ENCODE measurements around the gene RYR1.
"Not testable (repeated sequence)": the region's sequence is repeated elsewhere in the genome, so short reads cannot be mapped to it uniquely, and the experiment has no call there.

The RYR1 gene

DNA sequence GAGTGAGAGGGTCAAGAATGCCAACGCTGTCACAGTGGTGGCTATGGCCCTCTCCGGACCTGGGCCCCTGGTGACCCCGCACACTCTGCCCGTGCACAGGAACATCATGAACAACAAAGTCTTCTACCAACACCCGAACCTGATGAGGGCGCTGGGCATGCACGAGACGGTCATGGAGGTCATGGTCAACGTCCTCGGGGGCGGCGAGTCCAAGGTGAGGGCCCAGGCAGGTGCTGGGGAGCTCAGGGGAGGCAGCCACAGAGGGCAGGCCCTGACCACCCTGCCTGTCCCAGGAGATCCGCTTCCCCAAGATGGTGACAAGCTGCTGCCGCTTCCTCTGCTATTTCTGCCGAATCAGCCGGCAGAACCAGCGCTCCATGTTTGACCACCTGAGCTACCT is 62.6 kb downstream of the RYR1 start:
- DNase-seq: no peak

DNA sequence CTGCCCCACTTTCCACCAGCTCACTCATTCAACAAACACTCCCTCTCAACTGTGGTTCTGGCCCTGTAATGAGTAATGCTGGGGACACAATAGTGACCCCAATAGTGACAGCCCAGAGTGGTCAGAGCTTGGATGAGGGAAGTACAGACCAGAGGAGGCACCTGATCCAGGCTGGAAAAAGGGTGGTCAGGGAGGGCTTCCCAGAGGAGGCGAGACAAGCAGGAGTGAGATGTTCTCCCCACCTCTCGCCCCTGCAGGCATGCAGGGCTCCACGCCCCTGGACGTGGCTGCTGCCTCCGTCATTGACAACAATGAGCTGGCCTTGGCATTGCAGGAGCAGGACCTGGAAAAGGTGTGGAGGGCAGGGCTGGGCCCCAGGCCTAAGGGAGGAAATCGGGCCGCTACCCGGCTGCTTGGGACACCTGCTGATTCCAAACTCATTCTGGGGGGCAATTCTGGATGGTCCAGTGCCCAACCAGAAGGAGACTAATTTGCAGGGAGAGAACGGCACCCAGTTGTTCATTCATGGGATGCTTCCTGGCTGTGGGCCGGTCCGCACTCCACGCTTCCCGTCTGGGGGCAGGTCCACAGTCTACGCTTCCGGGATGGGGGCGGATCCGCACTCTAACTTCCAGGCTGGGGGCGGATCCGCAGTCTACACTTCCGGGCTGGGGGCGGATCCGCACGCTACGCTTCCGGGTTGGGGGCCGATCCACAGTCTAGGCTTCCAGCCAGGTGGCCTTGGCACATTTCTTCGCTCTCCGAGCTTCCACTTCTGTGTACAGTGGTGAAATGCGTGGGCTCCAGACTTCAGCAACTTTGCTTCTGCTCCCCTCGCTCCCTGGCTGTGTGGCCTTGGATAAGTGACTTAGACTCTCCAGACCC is 63.4 kb downstream of the RYR1 start:
- no peak for DNase-seq

DNA sequence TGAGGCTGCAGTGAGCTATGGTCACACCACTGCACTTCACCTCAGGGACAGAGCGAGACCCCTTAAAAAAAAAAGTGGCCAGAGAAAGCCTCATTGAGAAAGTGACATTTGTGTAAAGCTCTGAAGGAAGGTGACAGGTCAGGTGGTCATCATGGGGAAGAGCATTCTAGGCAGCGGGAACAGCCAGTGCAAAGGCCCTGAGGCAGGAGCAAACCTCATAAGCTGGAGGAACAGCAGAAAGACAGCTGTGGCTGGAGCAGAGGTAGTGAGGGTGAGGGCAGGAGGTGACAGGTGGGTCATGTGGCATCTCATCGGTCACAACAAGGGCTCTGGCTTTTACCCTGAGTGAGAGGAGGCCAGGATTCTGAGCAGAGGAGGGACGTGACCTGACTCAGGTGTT is 64.4 kb downstream of the RYR1 start:
- no peak for DNase-seq

DNA sequence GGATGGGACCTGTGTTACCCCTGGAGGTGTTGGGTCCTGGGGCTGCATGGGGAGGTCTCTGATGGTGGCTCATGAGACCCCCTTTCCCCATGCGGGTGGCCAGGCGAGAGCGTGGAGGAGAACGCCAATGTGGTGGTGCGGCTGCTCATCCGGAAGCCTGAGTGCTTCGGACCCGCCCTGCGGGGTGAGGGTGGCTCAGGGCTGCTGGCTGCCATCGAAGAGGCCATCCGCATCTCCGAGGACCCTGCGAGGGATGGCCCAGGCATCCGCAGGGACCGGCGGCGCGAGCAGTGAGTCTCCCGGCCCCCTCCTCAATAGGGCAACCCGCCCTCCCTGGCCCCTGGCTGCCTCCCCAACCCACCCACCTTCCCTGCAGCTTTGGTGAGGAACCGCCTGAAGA is 66.0 kb downstream of the RYR1 start:
- no peak for DNase-seq

DNA sequence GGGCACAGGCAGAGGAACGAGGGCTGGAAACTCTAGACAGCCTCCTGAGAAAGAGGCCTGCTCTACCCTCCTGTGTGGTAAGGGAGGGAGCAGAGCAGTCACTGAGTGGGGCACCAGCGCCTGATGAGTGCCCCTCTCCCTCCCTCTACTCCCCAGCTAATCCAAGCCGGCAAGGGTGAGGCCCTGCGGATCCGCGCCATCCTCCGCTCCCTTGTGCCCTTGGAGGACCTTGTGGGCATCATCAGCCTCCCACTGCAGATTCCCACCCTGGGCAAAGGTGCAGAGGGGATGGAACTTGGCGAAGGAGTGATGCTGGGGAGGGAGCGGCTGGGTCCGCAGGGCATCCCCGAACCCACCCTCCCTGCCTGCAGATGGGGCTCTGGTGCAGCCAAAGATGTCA is 67.0 kb downstream of the RYR1 start:
- no peak for DNase-seq

DNA sequence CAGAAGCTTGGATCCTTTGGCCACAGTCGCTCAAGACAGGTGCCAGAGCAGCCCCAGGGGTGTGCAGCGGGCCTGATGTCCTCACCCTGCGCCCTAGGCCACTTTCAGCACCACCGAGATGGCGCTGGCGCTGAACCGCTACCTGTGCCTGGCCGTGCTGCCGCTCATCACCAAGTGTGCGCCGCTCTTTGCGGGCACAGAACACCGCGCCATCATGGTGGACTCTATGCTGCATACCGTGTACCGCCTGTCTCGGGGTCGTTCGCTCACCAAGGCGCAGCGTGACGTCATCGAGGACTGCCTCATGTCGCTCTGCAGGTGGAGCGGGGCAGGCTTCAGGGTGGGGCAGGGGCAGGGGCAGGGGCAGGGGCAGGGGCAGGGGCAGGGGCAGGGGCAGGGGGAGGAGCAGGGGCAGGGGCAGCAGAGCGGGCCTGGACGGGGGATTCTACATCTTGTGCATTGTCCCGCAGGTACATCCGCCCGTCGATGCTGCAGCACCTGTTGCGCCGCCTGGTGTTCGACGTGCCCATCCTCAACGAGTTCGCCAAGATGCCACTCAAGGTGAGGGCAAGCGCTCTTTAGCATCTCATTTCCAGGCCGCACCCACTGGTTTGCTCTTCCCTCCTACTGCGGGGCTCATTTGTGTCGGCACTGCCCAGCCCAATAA is 69.1 kb downstream of the RYR1 start:
- no peak for DNase-seq

DNA sequence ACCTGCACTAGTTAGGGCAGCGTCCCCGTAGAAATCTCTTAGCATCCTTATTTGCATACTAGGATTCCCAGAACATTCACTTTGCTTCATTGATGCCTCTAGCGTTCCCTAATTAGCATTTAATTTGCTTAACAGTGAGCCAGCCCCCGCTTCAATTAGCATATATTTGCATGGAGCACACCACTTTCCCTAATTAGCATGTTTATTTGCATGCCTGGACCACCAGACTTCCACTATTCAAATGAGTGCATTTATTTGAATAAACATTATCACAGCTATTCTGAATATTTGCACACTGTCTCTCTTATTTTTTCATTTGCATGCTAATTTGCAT is 69.6 kb downstream of the RYR1 start:
- no peak for DNase-seq

DNA sequence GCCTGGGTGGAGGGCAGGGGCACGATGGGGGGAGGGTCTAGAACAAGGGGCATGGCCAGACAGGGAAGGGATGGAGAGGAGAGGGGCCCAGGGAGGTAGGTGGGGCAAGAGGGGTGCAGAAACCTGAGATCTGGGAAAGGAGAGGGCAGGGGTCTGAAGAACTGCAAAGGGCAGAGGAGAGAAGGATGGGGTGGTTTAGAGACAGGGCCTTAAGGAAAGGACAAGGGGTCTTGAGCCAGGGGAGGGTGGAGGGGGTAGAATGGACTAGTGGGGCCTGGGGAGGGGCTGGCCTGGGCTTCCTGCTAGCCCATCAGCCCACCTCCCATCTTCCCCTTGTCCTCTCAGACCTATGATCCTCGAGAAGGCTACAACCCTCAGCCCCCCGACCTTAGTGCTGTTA is 72.5 kb downstream of the RYR1 start:
- no peak for DNase-seq

DNA sequence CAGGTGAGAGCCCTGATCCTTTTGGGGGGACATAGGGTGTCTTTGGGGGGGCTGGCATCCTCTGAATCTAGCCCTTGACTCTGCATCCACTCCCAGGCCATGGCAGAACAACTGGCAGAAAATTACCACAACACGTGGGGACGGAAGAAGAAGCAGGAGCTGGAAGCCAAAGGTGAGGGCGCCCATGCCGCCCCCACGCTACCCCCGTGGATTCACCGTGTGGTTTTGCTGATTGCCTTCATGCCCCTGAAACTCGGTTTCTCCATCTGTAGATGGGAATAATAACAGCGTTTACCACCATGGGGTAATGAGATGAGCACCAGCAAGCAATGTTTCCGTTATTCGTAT is 72.9 kb downstream of the RYR1 start:
- no peak for DNase-seq

DNA sequence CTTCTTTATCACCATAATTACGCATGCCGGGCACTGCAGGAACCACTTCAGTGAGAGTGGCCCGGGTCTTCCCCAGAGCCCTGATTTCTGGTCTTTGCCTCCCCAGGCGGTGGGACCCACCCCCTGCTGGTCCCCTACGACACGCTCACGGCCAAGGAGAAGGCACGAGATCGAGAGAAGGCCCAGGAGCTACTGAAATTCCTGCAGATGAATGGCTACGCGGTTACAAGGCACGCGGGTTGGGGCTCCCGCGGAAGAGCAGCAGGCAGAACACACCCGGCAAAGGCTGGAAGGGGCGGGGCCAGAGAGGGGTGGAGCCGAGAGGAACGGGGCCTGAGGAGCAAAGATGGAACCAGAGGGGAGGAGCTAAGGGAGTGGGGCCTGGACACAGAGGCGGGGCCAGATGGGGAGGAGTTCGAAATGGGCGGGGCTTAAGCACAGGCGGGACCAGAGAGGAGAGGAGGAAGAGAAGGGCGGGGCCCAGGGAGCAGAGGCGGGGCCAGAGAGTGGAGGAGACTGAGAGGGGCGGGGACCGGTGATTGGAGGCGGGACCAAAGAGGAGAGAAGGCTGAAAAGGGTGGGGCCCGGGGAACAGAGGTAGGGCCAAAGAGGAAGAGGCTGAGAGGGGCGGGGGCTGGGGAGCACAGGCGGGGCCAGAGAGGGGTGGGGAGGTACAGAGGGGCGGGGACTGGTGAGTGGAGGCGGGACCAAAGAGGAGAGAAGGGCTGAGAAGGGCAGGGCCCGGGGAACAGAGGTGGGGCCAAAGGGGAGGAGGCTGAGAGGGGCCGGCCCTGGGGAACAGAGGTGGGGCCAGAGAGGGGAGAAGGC is 73.4 kb downstream of the RYR1 start:
- DNase-seq: peak; percentile 99

DNA sequence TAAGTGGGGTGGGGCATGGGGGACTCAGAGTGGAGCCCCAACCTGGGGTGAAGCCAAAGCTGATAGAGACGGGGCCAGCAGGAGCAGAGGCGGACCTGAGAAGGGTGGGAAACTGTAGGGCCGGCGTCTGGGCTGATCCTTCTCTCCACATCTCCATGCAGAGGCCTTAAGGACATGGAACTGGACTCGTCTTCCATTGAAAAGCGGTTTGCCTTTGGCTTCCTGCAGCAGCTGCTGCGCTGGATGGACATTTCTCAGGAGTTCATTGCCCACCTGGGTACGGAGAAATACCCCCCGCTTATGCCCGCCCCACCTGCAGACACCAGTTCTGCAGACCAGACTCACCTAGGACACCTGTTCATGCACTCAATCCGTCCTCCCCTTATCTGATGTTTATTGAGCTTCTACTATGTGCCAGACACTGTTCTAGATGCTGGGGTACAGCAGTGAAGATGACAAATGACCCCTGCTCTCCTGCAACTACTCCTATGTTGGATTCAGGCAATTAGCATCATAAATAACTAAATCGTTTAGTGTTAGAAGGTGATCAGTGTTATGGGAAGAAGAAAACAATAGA is 74.1 kb downstream of the RYR1 start:
- DNase-seq: no peak

DNA sequence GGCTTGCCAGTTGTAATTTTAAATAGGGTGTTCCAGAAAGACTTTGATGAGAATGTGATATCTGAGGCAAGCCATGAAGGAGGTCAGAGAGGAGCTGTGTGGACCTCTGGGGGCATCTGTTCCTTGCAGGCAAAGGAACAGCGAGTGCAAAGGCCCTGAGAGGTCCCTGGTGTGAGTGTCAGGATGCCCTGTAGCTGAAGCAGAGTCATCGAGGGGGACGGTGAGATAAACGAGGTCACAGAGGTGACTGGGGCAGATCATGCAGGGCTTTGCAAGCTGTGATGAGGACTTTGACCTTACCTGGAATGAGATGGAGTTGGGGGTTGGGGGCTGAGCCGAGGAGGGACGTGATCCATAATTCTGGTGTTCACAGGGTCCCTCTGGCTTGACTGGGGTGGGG is 75.0 kb downstream of the RYR1 start:
- no peak for DNase-seq

DNA sequence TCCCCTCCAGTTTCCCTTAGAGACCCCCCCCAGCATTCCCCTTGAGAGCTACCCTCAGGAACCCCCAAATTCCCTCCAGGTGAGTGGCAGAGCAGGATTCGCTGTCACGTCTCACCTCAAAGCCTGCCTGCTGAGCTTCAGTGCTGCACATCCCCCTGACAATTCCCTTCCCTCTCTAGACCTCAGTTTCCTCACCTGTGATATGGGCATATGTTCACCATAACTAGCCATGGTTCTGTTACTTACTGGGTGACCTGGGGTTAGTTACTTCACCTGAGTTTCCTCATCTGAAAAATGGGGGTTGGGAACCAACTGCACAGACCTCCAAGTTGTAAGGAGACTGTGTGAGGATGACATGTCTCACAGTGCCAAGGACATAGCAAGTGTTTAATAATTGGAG is 75.5 kb downstream of the RYR1 start:
- no peak for DNase-seq

DNA sequence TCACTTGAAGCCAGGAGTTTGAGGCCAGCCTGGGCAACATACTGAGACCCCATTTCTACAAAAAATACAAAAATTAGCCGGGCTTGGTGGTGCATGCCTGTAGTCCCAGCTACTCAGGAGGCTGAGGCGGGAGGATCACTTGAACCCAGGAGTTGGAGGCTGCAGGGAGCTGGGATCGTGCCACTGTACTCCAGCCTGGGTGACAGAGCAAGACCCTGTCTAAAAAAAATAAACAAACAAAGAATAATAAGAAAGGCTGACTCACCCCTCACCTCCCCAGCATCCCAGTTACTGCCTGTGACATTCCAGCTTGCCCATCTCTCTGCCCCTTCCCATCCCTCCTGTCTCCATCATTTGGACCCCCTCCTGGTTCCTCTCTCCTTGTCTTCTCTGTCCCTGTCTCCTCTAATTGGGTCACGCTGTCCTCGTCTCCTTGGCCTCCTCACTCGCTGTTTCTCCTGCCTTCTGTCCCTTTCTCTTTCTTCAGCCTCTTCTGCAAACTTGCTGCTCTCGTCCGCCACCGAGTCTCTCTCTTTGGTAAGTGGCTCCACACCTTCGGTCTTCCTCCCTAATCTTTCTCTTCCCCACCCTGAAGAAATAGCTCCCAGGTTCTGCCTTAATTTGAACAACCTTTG is 77.7 kb downstream of the RYR1 start:
- no peak for DNase-seq

DNA sequence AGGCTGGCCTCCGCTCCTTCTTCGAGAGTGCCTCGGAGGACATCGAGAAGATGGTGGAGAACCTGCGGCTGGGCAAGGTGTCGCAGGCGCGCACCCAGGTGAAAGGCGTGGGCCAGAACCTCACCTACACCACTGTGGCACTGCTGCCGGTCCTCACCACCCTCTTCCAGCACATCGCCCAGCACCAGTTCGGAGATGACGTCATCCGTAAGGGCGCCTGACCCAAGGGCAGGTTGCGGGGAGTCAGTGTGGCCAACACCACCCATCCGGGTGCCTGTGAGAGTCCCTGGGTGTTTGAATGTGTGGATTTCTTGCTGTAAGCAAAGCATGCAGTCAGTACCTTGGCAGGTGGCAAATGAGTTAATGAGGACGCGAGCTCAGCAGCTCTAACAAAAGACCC is 78.8 kb downstream of the RYR1 start:
- no peak for DNase-seq

DNA sequence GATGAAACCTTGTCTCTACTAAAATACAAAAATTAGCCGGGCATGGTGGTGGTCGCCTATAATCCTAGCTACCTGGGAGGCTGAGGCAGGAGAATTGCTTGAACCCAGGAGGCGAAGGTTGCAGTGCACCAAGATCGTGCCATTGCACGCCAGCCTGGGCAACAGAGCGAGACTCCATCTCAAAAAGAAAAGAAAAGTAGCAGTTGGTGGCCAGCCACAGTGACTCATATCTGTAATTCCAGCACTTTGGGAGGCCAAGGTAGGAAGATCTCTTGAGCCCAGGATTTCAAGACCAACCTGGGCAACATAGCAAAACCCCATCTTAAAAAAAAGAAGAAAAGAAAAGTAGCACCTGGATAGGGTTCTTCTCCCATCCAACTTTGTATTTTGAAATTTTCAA is 79.7 kb downstream of the RYR1 start:
- DNase-seq: not testable (repeated sequence)

DNA sequence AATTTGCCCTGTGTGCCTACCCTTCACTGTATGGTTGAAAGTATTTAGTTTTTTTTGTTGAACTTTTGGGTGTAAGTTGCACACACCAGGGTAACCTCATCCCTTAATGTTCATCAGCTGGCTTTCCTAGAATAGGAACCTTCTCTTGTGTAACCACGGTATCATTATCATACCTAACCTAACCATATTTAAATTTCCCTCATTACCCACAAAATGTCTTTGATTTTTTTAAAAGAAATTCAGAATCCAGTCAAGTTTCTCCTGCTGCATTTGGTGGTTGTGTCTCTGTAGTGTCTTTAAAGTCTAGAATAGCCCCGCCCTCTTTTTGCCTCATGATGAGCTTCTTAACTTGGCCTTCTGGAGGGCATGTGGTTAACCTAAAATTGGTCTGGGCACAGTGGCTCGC is 80.3 kb downstream of the RYR1 start:
- DNase-seq: no peak

DNA sequence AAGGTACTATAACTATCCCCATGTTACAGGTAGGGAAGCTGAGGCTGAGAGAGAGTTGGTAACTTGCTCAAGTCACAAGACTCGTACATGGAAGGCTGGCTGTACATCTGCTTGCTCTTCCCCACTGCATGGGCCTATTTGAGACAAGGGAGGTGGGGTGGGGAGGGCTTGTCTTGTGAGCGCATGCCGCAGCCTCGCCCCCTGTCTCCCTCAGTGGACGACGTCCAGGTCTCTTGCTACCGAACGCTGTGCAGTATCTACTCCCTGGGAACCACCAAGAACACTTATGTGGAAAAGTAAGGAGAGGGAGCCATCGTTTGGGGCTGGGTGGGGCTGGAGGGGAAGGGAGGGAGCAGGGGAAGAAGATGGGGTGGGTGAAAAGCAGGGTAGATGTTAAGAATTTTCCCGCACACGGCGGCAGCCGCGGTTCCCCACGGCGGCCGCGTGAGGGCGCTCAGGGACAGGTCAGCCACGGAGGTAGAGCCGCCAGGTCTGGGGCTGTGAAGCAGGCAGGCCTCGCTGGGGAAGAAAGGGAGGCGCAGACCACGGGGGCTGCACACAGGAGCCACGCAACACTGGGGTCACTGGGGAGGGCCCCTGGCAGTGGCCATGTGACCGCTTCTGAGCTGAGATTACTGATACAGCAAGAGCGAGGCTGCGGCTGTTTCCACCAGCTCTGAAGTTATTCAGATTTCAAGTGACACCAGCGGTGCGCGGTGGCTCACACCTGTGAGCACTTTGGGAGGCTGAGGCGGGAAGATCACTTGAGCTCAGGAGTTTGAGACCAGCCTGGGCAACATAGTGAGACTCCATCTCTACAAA is 81.5 kb downstream of the RYR1 start:
- peak; percentile 85 for DNase-seq

DNA sequence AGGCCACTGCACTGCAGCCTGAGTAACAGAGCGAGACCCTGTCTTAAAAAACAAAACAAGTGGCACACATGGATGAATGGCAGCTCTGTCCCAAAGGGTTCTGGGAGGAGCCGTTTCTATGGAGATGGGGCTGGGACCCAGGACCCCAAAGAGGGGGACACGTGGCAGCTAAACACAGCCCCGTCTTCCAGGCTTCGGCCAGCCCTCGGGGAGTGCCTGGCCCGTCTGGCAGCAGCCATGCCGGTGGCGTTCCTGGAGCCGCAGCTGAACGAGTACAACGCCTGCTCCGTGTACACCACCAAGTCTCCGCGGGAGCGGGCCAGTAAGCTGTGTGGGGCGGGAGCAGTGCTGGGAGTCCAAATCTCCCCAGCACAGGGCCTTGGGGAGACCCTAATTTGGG is 82.4 kb downstream of the RYR1 start:
- DNase-seq: no peak

DNA sequence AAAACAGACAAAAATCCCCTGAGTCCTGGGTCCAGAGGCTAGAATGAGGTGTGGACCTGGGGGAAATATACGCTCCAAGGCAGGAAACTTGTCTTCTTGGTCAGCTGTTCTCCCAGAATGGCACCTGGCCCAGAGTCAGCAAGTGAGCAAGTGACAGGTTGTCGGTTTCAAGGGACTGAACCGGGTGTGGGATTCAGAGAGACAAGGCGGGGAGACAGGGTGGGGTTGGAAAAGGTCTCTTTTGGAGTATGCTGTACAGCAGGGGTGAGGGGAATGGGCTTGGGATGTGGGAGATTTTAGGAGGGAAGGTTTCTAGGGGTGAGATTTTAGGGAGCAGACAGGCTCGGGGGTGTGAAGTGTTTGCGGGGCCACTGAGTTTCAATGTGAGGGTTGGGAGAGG is 83.3 kb downstream of the RYR1 start:
- DNase-seq: no peak

DNA sequence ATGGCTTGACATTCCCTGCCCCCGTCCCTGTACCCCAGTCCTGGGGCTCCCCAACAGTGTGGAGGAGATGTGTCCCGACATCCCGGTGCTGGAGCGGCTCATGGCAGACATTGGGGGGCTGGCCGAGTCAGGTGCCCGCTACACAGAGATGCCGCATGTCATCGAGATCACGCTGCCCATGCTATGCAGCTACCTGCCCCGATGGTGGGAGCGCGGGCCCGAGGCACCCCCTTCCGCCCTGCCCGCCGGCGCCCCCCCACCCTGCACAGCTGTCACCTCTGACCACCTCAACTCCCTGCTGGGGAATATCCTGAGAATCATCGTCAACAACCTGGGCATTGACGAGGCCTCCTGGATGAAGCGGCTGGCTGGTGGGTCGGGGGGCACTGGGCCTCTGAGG is 83.8 kb downstream of the RYR1 start:
- DNase-seq: no peak

DNA sequence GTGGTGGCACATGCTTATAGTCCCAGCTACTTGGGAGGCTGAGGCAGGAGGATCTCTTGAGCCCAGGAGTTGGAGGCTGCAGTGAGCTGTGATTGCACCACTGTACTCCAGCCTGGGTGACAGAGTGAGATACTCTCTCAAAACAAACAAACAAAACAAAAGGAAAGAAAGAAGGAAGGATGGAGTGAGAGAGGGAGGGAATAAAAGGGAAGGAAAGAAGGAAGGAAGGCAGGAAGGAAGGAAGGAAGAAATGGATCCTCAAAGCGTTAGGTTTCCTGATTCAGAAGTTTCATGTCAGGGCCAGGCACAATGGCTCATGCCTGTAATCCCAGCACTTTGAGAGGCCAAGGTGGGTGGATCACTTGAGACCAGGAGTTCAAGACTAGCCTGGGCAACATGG is 84.5 kb downstream of the RYR1 start:
- not testable (repeated sequence) for DNase-seq

All from activated CD4-positive, alpha-beta T cell treated with anti-CD3 and anti-CD28 coated beads for 48 hours (primary cell).